Stimulated activated CD8-positive, alpha-beta memory T cell treated with anti-CD3 and anti-CD28 coated beads, Interleukin-4, amount 100 ng/mL, for 24 hours (primary cell): ENCODE results near the gene BSPRY.

Source experiments
- DNase-seq: peaks from one replicate; pipeline ENCODE4 v3.0.0-alpha.2; 2020; ENCODE audit warnings: low read depth

The BSPRY gene

DNA sequence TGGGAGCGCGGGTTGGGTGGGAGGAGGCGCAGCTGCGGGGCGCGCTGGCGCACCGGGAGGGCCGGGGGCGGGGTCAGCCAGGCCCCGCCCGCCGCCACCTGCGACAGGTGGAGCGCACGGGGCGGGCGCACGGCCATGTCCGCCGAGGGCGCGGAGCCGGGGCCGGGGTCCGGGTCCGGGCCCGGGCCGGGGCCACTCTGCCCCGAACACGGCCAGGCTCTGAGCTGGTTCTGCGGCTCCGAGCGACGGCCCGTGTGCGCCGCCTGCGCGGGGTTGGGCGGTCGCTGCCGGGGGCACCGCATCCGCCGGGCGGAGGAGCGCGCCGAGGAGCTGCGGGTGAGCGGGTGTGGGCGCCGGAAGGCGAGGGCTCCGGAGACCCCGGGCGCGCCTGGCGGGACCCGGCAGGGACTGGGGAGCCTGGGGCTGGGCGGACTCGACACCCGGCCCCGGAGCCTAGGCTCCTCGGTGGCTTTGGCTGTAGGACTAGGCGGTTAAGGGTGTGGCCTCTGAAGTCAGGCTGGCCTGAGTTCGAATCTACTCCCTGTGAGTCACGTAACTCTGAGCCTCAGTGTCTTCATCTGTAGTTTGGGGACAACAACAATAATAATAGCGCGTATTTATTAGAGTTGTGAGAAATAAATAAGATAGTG is at the start of gene BSPRY:
TSS of gene BSPRY (plus strand) at position 97 of the 650 bp plus-strand sequence. CDS start at position 136, 39 bp downstream.
- no peak for DNase-seq

DNA sequence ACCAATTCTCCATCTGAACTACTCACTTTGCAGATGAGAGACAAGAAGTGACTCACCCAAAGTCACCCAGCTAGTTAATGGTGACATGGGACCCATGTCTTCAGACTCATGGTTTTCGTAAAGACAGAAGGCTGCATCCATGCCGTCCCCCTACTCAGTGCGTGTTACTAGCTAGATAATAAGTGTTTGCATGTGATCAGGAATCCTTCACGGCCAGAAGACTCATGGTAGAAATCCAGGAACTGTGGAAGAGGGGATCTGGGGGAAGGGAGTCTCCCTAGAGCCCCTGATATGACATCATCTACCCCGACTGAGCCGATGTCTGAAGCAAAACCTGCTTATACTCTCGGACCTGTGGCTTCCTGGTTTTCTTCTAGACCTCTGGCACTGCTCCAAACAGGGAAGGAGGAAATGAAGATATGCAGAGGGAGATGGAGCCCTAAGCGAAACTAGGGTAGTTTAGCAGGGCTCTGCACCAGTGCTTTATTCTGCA is 49.5 kb upstream of the BSPRY start:
- no peak for DNase-seq

- DNase-seq = no peak
Measured at GRCh38 chr9:113301548-113301947, 47.8 kb upstream of the BSPRY start.

DNA sequence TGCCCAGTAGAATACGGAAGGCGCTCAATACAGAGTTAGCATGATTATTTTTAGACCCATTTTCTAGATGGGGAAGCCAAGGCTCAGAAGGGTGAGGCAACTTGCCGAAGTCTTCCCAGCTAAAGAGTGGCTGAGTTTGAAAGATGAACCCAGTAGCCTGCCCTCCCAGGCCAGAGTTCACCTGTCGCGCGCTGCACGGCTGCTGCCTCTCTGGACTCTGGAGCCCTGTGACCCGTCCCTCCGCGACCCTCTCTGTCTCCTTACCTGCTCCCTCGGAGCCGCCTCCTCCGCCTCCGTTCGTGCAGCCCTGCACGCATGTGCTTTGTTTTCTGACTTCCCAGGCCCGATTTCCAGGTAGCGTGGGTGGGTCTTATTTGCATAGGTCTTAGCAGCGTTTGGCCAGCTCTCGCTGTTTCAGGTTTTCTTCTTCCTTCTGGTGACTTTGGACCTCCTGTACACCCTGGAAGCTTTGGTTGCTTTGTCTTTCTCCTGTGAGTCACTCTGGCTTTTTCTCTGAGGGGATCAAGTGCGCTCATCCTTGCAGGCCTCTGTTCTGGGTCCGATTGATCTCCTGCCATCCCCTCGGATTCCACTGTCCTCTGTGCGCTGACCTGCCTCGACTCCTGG is 46.4 kb upstream of the BSPRY start, which contains the start of gene RNF183:
TSS of gene RNF183 (minus strand) at position 585 of the 627 bp plus-strand sequence. CDS start 5,192 bp downstream, outside the sequence.
- no peak for DNase-seq

- no peak for DNase-seq
Measured at GRCh38 chr9:113306566-113306965, 42.8 kb upstream of the BSPRY start.

DNA sequence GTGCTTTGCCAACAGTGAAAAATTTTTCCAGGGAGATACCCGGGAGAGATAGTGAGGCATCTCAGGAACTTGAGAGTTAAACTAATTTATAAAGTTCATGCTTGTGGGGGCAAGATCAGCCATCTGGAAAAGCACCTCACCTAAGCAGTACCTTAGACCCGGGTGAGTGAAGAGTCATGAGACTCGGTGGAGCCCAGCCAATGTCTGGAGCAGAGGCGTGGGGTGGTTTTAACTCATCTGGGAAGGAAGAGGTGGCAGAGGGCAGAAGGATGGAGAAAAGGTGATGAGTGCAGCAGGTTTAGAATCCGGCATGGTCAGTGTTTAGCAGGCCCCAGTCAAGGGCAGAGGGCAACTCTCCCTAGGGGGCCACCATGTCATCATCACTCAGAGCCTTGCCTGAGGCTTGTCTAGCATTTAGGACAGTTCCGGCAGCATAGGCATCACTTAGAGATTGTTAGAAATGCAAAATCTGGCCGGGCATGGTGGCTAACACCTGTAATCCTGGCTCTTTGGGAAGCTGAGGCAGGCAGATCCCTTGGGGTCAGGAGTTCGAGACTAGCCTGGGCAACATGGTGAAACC is 41.9 kb upstream of the BSPRY start:
- no peak for DNase-seq

DNA sequence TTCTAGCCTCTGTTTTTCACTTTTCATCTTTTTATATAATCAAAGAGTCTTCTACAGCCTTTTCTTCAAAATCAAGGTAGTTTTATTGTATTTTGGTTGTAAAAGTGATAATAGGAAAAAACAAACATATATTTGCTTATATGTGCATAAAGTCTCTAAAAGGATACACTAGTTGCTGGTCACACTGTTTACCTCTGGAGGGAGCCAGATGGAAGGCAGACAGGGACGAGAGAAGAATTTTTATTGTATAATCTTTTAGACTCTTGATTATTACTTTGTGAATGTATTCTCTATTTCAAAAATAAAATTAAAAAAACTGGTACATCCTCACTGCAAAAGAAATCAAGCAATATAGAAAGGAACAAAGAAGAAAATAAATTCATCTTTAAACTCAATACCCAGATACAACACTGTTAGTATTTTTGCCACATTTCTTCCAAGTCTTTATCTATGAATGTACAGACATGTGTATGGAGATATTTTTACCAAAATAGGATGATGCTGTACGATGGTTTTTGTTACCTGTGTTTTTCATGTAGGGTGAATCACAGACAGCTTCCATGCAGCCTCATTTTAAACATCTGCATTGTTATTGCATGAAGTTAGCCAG is 40.0 kb upstream of the BSPRY start:
- DNase-seq = no peak

DNA sequence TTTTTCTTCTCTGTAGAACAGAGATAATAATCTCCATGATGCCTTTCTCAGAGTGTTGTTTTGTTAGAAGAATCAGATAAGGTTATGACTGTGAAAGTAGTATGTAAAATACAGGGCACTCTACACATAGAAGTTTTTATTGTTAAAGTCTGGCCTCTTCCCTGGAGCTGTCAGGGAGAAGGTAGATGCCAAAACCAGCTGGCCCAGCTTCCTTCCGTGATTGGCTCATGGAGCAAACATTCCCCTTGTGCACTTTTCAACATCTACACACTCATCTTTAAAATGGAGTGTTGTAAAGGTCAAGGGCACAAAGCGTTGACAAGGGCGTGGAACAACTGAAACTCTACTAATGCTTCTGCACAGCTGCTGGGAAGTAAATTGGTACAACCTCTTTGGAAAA is 38.8 kb upstream of the BSPRY start:
- DNase-seq = no peak

DNA sequence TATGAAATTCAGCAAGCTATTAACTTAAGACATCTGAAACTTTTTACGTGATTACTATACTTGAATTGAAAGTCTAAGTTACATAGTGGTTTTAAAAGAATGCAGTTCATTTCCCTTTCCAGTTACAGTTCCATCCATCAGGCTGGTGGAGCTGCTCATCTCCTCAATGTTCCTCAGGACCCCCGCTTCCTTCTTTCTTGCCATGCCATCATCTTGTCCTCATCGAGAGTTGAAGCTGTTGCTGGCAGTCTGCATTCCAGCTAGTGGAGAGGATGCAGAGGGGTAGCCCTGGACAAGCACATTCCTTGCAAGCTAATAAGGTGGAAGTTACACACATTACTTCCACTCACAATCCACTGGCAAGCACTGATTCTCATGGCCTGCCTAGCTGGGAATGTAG is 37.4 kb upstream of the BSPRY start:
- no peak for DNase-seq

- DNase-seq = no peak
Measured at GRCh38 chr9:113313261-113313660, 36.1 kb upstream of the BSPRY start.

GRCh38 chr9:113315231-113315630 is 34.1 kb upstream of the BSPRY start:
- DNase-seq = no peak

DNA sequence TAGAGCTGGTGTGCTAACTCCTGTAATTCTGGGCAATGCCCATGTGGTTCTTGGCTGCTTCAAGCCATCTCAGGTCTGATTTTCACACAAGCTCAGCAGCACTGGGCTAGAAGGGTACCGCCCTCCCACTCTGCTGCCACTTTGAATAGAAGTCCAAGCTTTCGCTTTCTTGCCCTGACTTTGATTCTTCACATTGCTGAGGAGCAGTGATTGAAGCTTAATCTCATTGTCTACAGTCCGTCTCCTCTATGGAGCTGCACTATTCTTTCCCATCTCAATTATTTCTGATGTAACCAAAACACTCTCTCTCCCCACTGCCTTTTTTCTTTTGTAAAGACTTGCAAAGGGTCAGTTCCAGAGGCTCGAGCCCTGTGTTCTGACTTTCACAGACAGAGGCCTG is 33.3 kb upstream of the BSPRY start:
- DNase-seq = no peak

DNA sequence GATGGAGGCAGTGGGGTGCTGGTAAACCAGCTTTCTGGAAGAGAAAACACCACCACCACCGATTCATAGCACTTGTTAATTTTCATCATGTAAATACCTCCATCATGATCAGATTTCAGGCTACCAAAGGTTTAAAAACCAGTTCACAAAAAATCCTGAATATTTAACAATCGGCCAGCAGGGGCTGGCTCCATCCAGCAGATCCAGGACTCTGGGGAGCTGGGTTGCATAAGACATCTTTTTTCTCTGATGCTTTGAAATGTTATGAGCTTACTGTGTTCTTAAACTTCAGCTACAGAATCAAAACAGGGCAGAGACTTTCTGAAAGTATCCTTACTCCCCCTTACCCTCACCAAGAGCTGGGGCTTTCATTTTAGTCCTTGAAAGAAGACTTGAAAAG is 31.6 kb upstream of the BSPRY start:
- no peak for DNase-seq

- no peak for DNase-seq
Measured at GRCh38 chr9:113319054-113319453, 30.3 kb upstream of the BSPRY start.

GRCh38 chr9:113320051-113320450 is 29.3 kb upstream of the BSPRY start:
- no peak for DNase-seq

GRCh38 chr9:113322671-113323070 is 26.7 kb upstream of the BSPRY start:
- no peak for DNase-seq

DNA sequence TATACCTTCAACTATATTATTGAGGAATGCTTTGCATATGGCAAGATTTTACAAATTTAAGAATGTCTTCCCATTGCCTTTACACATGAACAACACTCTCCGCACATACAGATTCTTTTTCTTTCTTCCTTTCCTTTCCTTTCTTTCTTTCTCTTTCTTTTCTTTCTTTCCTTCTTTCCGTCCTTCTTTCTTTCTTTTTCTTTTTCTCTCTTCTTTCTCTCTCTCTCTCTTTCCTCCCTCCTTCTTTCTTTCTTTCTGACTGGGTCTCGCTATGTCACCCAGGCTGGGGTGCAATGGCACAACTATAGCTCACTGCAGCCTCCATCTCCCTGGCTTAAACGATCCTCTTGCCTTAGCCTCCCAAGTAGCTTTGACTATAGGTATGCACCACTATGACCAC is 23.1 kb upstream of the BSPRY start:
- DNase-seq = no peak

DNA sequence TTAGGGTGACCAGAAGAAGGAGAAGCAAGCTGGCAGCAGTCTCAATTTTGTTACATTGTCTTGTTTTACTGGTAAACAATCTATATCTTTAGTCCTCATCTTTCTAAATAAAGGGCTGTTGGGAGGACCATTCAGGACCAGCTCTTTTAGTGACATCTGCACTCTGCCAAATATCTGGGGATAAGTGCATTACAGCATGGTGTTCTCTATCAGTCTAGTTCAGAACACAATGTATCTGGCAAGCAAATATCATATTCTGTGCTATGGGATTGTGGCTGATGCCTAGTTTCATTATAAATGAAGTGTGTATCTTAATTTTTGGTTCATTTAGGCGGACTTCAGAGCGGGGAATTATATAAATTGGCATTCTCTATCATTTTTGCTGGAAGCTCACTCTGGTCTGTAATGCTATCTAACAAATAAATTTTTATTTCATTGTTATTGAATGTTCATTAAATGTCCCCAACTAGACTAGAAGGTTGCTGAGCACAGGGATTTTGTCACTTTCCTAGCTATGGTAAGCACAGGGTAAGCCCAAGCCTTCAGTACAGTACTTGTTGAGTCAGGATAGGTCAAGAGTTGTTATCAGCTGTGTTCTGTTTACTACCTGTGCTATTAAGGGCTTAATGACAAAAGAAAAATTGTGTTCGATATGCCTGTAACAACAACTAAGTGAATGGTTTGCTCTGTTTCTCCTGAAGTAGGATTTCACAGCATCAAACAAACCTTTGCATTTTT is 21.1 kb upstream of the BSPRY start:
- no peak for DNase-seq

GRCh38 chr9:113331780-113332179 is 17.6 kb upstream of the BSPRY start:
- DNase-seq = no peak

DNA sequence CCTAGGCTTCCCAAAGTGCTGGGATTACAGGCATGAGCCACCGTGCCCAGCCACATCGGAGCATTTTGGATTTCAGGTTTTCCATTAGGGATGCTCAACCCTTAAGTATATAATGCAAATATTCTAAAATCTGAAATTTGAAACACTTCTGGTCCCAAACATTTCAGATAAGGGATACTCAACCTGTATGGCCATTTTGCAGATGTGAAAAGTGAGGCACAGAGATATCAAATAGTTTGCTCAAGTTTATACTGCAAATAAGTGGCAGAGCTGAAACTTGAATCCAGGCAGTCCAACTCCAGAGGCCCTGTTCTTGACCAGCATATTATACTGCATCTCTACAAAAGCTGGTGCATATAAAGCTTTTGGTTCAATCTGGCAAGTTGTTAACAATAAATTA is 11.6 kb upstream of the BSPRY start:
- no peak for DNase-seq

DNA sequence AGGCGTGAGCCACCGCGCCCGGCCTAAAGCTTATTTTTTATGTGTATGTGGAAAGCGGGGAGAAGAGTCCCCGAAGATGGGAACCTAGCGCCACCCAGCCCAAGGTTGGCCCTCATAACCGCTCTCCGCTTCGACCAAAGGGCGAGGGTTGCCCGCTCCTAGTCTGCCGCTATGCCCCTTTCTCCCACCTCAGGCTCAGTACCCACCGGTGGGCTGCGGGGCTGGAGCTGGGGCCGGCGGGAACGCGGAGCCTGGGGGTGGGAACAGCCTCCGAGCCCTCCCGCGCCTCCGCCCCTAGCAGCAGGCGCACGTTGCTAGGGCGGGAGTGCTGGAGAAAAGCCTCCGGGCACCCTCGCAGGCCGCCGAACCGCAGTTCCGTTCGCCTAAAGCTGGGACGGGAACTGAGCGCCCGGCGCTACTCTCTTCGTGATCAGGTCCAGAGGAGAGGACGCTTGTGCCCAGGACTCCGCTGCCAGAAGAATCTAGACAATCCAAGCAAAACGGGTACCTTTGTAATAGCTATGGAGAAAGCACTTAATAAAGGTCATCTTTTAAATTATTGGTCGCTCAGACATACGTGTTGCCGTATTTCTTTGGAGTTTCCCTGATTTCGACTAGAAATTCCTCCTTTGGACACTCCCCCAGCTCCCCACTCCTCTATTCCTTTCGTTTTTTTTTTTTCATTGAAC is 9.2 kb upstream of the BSPRY start, which contains the start of gene WDR31:
TSS of gene WDR31 (minus strand) at position 265 of the 689 bp plus-strand sequence. CDS start 8,253 bp downstream, outside the sequence.
- DNase-seq = peak; percentile 74
